Measurements from ENCODE around the gene PIGS.
A peak's percentile ranks its signal among the peaks of the same experiment; 100 is the strongest.
"Not testable (repeated sequence)": the region's sequence is repeated elsewhere in the genome, so short reads cannot be mapped to it uniquely, and the experiment has no call there.

The PIGS gene

DNA sequence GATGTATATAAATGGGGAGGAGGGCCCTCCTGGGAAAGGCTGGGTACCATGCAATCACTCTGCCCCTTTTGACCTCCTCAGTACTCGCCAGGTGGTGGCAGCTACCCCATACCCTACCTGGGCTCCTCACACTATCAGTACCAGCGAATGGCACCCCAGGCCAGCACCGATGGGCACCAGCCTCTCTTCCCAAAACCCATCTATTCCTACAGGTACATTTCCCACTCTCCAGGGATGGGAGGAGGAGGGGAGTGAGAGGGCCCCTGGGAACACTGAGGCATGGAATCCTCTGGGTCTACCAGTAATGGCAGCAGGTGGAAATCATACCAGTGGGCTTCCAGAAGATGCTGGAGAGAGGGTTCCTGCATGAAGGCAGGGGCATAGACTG is 42.3 kb downstream of the PIGS start:
- DNase-seq (ENCODE audit: low read depth) = no peak

DNA sequence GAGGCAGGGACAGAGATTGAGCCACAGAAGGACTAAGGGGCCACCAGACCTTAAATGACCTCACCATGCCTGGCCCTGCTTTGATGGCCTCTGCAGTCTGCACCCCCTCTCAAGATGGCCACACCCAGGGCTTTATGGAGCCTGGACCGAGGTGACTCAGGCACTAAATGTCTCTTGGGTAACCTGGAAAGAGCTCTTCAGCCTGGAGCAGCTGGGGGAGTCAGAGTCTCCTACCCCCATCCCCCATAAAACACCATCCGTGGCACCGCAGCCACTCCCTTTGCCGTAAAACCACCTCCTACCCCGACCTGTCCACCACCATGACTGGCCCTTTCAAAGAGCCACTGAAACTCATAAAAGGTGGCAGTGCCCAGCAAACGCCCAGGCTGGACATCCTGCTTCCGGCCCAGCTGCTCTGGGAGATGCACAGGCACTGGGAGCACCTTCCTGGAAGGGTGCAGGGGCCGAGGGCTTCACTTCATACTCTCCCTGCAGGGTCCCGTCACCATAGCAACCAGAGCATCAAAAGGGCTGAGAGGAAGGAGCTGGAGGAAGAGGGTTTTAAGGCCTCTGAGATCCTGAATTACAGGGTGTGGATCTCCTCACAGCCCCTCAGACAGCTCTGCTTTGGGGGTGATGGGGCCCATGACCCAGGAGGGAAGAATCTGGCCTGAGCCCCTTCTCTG is 42.9 kb downstream of the PIGS start:
- peak; percentile 23 for DNase-seq (ENCODE audit: low read depth)

DNA sequence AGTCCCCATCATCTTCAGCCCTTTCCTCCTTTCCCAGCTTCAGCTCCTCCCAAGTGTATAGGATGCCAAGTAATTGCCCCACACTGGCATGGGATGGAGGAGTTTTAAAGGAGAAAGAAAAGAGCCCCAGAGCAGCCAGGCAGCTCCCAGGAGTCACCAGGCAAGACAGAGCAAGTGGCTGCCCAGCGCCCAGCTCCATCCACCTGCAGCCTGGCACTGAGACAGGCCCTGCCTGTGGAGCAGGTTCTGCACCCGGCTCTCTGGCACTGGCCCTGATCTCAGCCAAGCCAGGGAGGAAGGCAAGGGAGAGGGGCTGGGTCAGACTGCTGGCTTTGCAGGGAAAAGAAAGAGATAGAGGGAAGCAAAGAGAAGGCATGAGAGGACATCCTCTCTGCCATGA is 43.5 kb downstream of the PIGS start:
- no peak for DNase-seq (ENCODE audit: low read depth)

DNA sequence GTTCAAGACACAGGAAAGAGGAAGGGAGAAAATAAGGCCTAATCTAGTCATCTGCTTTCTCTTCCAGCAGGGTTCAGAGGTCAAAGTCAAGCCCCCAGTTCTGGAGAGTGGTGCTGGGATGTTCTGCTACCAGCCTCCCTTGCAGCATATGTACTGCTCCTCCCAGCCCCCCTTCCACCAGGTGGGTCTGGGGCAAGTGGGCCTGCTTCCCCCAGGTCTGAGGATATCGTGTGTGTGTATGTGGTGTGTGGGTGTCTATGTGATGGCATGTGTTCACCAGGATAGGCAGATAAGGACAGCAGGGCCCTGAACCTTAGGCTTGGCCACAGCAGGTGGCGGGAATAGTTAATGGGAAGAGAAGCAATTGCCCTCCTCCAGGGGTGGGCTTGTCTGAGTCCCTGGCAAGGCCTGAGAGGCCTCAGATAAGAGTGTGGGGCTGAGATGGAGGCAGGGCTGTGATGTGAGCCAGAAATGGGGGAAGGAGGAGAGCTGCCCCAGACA is 44.1 kb downstream of the PIGS start:
- no peak for DNase-seq (ENCODE audit: low read depth)

DNA sequence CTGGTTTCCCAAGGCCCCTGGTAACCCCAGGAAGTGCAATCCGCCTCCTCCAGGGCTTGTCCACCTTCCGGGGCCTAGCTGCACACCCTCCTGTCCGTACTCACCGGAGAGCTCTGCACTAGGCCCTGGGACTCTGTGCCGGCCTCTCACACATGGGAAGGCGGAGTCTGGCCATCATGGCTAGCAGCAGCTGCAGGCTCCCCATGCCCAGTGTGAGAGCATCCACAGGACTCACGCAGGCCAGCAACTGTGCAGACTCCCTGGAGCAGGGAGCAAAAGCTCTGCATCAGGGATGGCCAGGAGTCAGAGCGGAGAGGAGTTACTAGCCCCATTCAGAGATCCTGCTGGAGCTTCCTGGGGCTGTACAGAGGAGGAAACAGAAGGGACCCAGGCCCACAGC is 44.9 kb downstream of the PIGS start:
- no peak for DNase-seq (ENCODE audit: low read depth)

DNA sequence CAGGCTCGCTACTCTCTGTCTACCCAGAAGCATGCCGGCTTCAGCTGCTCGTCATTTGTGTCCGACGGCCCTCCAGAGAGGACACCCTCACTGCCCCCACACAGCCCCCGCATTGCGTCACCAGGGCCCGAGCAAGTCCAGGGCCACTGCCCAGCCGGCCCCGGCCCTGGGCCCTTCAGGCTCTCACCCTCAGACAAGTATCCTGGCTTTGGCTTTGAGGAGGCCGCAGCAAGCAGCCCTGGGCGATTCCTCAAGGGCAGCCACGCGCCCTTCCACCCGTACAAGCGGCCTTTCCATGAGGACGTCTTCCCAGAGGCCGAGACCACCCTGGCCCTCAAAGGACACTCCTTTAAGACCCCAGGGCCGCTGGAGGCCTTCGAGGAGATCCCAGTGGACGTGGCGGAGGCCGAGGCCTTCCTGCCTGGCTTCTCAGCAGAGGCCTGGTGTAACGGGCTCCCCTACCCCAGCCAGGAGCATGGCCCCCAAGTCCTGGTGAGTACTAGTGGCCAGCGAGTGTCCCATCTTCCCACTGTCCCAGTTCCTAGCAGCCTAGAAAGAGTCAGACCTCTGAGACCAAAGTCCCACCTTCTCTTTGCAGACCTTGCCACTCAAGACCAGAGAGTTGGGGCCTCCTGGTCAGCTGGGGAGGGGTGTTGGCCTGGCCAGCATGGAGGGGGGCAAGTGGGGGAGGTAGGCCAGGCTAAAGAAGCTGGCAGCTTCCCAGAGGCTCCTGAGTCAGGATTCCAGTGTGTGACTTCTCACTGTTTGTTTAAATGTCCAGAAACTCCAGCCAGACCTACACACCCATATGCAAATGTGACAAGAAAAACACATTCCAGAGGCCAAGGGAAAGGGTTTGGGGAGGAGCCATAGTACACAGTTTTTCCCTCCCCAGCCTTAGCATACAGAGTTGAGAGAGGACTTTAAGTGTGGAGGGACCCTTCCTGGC is 46.6 kb downstream of the PIGS start:
- DNase-seq (ENCODE audit: low read depth) = peak; percentile 38

DNA sequence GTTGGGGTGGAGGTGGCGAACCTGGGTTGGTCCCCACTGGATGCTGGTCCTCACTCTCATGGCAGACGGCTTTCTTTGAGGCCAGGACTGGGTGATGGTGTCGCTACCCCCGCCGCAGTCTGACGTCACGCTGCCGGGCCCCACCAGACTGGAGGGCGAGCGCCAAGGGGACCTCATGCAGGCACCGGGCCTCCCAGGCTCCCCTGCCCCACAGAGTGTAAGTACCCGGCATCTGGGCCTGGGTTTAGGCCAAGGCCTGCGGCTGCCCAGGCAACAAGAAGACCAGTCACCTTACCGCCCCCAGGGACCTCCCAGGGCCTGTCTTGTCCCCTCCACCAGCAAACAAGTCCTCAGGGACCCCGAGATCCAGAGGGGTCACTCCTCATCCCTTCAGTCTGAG is 47.4 kb downstream of the PIGS start:
- no peak for DNase-seq (ENCODE audit: low read depth)

DNA sequence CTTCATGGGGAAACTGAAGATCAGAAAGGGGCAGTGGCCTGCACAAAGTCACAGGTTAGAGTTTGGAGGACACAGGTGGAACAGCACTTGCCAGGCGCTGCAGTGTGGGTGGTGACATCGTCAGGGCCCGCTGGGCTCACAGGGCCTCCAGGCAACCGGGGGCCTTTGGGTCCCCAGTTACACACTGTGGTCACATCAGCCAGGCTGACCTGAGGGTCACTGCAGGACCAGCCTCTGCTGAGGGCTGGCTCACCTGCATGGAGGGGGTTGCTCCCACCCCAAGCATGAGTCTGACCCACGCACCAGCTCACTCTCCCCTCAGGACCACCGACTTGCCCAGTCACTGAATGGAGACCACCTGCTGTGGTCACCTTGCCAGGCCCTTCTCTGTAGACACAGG is 48.1 kb downstream of the PIGS start:
- DNase-seq (ENCODE audit: low read depth) = no peak

DNA sequence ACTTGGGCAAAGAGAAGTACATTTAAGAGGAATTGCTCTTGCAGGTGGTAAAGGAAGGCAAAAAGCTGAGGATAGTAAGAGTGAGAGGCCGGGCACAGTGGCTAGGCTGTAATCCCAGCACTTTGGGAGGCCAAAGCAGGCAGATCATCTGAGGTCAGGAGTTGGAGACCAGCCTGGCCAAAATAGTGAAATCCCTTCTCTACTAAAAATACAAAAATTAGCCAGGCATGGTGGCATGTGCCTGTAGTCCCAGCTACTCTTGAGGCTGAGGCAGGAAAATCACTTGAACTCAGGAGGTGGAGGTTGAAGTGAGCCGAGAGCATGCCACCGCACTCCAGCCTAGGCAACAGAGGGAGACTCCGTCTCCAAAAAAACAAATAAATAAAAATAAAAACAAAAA is 49.0 kb downstream of the PIGS start:
- not testable (repeated sequence) for DNase-seq (ENCODE audit: low read depth)

DNA sequence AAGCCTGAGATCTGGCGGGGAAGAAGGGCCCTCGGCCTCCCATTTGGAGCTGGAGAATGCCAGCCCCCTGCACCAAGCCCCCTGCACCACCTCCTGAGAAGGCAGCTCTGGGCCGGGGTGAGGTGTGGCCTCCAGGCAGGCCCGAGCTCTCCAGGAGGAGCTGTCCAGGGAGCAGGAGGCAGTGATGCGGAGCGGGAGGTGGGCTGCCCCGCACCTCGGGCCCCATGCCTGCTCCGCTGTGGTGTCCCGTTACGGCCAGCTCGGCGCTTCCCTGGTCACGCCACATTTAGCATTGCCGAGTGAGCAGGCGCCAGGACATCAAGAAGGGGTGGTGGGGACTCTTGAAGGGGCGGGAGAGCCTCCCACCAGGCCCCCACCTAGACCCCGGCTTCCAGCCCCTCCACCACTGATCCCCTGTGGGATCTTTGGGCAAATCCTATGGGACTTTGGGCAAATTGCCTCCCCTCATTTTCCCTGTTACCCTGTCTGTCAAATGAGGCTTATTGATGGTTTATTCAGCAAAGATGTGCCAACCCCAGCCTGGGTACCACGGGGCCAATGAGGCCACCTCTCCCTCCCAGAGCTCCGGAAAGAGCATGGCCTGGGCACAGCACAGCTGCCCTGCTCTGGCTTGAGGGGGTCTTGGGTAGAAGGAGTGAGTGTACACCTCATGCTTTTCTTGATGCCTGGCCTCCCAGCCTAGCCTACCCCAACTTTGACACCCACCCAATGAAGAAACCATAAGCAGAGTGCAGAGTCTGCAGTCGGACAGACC is 49.8 kb downstream of the PIGS start:
- no peak for DNase-seq (ENCODE audit: low read depth)

DNA sequence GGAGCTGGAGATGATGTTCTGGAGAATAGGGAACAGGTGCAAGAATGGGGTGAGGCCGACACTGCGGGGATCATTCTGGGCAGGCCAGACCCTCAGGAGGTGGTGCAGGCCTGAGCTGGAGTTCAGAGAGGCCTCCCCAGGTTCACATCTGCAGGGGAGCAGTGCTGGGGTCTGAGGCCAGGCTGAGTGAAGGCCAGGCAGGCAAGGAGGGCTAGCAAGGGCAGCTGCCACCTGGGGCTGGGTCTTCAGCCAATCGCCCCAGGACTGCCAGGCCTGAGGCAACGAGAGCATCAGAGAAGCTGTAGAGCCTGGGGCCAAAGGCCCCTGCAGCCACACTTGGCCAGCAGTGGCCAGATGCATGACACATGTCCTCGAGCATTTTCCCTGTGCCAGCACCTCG is 50.6 kb downstream of the PIGS start:
- DNase-seq (ENCODE audit: low read depth) = no peak

DNA sequence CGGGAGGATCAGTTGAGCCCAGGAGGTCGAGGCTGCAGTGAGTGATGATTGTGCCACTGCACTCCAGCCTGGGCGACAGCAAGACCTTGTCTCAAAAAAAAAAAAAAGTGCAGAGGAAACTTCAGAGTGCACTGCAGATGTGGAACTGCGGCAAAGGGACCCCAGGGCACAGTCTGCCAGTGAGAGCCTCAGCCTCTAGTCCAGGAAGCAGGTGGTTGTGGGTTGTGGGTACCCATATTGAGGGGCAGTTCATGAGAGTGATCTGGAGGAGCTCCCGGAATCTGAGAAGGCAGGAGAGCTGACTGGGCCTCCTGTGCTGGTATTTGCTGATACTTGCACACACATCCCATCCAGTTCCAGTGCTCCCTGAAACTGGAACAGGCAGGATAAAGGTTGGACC is 52.1 kb downstream of the PIGS start:
- no peak for DNase-seq (ENCODE audit: low read depth)

DNA sequence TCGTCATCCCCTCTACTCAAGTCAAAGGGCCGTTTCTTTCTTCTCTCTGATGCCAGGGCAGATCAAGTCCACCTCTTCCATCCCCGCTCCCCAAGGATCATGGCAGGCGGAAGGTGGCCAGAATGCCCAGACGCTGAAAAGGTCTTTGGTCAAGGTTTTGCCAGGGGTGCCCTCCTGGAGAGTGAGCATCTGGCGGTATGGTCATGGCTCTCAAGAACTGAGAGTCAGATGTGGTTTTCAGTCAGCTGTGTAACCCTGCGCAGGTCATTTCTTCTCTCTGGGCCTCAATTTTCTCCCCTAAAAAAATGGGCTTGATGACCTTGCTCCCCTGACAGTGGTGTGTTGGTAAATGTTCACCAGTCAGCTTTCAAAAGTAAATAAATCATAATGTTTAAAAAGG is 52.7 kb downstream of the PIGS start:
- DNase-seq (ENCODE audit: low read depth) = no peak

DNA sequence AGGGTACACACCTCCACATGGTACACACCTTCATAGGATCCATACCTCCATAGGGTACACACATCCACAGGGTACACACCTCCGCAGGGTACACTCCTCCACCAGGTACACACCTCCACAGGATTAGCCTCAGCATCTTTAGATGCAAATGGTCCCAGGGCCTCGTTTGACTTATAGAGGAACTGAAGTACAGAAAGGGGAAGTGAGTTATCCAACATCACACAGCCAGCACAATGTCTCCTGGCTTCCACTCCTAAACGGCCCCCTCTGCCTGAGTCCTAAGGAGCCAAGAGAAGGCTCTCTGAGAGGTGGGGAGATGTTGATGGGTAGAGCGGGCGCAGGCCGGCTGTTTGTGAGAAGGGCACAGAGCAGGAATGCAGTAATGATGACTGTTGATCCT is 53.2 kb downstream of the PIGS start:
- DNase-seq (ENCODE audit: low read depth) = no peak

DNA sequence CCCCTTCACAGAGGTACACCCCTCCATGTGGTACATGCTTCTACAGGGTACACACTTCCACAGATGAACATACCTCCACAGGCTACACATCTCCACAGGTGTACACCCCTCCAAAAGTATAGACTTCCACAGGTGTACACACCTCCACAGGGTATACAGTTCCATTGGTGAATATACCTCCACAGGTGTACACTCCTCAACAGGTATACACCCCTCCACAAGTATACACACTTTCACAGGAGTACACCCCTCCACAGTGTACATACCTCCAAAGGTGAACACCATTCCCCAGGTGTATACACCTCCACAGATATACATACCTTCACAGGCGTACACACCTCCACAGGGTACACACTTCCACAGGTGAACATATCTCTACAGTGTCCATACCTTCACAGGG is 55.8 kb downstream of the PIGS start:
- DNase-seq (ENCODE audit: low read depth) = no peak

DNA sequence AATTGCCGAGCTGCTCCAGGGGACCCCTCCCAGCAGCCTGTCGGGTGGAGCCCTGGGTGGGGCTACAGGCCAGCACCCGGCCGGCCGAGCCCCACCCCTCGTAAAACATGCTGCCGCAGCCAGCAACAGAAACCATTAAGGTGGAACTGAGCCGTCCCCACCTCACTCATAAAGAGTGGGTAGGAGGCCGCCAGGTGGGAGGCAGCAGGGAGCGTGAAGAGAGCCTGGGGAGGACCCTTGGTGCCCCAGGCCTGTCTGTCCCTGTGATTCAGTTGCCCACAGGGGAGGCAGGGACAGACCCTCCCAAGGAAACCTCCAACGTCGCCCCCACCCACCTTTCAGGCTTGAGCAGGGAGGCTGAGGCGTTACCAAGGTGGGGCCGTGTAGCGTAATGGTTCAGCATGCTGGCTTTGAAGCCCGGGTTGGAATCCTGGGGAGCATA is 56.7 kb downstream of the PIGS start:
- no peak for DNase-seq (ENCODE audit: low read depth)

DNA sequence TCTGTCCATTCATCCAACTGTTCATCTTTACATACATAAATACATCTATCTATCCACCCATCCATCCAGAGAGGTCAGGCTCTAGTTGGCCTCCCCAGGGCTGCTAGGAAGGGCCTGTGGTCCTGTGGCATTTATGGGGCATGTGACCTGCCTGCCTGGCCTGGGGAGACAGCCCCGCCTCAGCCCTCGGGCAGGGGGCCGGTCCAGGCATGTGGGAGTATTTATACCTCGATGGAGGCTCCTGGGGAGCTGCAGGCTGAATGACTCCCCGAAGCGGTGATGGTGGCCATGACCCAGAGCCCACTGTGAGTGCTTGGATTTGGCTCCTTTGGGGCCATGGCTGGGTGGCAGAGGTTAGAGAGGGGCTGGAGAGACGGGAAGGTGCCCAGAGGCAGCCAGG is 57.8 kb downstream of the PIGS start:
- DNase-seq (ENCODE audit: low read depth) = no peak

DNA sequence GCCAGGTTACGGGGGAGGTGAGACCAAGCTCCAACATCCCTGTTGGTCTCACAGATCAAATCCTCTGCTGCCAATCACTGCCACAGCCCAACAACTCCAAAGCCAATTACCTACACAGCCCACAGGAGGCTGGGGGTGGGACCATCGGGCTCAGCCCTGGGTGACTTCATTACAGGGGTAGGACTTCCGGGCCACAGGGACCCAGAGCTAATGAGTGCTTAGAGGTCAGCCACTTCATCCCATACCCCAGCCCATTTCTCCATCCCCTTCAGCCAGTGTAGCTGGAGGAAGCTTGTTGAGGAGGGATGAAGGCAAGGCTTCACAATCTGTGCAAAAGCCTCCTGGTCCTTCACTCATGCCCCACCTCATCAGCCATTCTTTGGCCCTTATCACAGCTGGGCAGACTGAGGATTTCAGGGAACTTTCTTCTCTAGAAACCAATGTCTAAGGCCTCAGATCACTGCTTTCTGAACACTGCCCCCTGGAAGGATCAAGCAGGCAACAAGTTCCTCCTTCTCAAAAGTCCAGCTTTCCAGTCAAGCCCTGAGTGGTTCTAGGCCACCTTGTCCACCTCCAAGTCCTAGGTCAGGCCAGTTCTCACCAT is 59.4 kb downstream of the PIGS start:
- DNase-seq (ENCODE audit: low read depth) = no peak

DNA sequence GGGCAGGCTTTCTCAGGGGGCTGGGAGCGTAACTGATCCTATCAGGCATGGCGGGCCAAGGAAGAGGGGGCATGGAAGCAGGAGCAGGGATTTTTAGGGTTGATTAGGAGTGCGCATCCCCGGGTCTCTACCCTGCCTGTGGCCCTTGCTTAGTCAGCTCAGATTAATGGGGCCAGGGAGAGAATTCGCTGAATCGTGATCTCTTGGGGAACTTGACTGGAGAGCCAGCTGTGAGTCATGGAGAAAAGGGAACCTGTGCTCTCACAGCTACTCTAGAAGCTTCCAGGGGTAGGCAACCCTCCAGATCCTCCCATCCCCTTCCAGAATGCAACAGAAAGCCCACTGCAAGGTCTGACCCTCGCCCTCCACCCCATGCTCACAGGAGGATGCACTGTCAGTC is 61.5 kb downstream of the PIGS start:
- DNase-seq (ENCODE audit: low read depth) = no peak

DNA sequence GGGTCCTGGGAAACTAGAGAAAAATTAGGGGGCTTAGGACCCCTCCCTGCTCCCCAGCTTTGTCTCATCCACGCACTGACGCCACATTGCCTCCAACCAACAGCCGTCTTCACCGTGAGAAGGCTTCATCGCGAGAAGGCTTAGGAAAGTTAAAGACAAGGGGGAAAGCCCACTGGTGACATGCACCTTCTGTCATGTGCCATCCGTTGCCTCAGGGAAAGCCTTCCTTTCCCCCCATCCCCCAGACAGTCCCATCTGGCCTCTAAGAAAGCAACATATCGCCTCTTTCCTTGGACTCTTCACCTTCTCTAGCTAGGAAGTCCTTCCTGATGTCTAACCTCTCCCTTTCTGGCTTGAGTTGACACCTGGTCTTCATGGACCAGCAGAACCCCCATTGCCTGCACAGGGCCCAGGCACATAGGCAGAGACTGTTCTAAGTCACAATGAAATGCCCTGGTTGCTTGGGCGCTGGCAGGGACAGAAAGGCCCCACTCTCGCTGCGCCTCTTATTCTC is 63.1 kb downstream of the PIGS start:
- DNase-seq (ENCODE audit: low read depth) = no peak

DNA sequence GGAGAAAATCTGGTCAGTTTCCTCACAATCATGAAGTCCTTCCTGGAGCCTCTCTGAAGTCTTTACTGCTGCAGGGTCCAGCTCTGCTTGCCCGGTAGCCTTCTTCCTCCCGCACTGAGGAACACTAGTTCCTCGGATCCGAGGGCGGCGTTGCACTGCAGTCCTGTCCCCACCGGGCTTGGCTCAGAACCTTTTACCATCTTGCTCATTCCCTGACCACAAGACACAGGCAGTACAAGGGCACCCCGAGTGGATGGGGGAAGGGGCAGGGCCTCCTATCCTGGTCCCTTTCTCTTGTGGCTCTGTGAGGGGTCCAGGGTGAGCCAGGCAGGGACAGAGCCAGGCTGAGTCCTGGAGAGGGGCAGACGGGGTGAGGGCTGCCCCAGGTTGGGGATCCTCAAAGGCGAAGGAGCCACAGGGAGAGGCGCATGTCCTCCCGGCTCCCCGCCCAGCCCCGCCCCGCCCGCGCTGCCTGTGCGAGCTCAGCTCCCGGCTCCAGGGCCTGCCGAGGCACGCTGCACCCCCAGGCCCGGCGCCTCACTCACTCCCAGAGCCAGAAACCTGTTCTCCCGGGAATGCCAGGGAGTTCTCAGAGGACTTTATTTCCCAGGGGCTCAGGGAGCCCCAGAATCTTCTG is 63.6 kb downstream of the PIGS start:
- no peak for DNase-seq (ENCODE audit: low read depth)

Data from GM04504 (cell line).